Gastrocnemius medialis (tissue), 4 donors: ENCODE measurements around the gene PDCD2L.

Source experiments
- CTCF ChIP-seq, 5 experiments: fragments of 450-650 bp in 3 of 5; fragments of 200-600 bp in 2 of 5; sonication (generic) in 2 of 5; IDR thresholded peaks in 4 of 5; conservative IDR thresholded peaks in 1 of 5; 1 replicate in 4 of 5; 2 replicates in 1 of 5; pipeline ENCODE4 v1.5.1; 2016 to 2019; ENCODE audit warnings: antibody characterized with exemption in 5 of 5, mild to moderate bottlenecking in 3 of 5, moderate library complexity in 3 of 5
- POLR2A ChIP-seq, 2 donors: fragments of 450-650 bp; IDR thresholded peaks; one replicate each; pipeline ENCODE4 v1.6.1; 2017; ENCODE audit warnings: antibody characterized with exemption in 2 of 2, mild to moderate bottlenecking in 2 of 2, moderate library complexity in 2 of 2

GRCh38 chr19:34373601-34374288 is 30.5 kb upstream of the PDCD2L start:
- no peak for TF ChIP-seq CTCF (IDR thresholded peaks at IDR 0.05 in 4 of 5, conservative IDR thresholded peaks at IDR 0.05 in 1 of 5)
- TF ChIP-seq POLR2A (IDR thresholded peaks at IDR 0.05): no peak
